Measurements from ENCODE around the gene CFAP107. TPM values are rescaled to one million over a fixed set of nuclear protein-coding genes. Genes with fewer than 3 reads are reported as not detected.

The CFAP107 gene
- total and polyA plus RNA-seq, 2 of the 13 experiments (the other 11 are each of a cell fraction or from before 2014, with no cell fraction given), result not detected

DNA sequence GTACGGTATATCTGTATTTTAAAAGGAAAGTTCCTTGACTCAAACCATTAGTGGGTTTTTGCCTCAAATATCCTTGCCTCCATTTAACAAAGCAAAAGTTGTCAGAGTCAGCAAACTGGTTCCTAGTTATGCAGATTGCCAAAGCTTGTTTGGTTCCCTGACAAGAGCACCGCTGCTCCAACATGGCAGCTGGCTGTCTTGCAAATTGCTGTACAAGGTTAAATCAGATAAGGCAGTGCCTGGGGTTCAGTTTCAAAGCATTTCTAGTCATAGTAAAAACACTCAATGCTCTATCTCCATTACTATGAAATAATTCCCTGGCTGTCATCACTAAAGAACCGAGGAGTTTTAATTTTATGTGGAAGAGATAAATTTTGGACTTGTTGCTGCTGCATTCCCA, 11.3 kb upstream of the CFAP107 start:
- TF ChIP-seq, protein P1, sequence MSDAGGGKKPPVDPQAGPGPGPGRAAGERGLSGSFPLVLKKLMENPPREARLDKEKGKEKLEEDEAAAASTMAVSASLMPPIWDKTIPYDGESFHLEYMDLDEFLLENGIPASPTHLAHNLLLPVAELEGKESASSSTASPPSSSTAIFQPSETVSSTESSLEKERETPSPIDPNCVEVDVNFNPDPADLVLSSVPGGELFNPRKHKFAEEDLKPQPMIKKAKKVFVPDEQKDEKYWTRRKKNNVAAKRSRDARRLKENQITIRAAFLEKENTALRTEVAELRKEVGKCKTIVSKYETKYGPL (CRISPR knock-in tag; IDR thresholded peaks at IDR 0.05), result no peak
- no TSS peak for BruUV-seq (replicated peaks)
- no peak overlapping the region for H2AFZ ChIP-seq (ENCODE audit: low read length)
- H3K27ac ChIP-seq (ENCODE audit: extremely low read length, insufficient read depth, low read length), result no peak overlapping the region
- CTCF ChIA-PET (ENCODE audit: low intra/inter-chr PET ratio, low total read pairs), result no interaction called here
- intact Hi-C loops (cut with micrococcal nuclease; ENCODE audit: unreplicated experiment) (no loop called here), in situ Hi-C loops (cut with HindIII; ENCODE audit: extremely low pct_ligation_motif_present, low pct_unique_long_range_greater_than_20kb) (no loop called here)
- H3K4me2 ChIP-seq (ENCODE audit: low read depth, low read length), result no peak overlapping the region
- H3K27me3 ChIP-seq (ENCODE audit: control insufficient read depth in 1 of 2, insufficient read depth in 2 of 2, low read length in 2 of 2), result no peaks in the 10 kb centered on the region
- no peaks in the 10 kb centered on the region for H3K9me3 ChIP-seq (ENCODE audit: low read length)
- ATAC-seq (no peak), DNase-seq (ENCODE audit: low spot score) (no peak), FAIRE-seq (no peak)
- H3K4me1 ChIP-seq (ENCODE audit: insufficient read depth, low read length), result no peaks in the 10 kb centered on the region
- H3K36me3 ChIP-seq (replicated peaks in 1 of 2; ENCODE audit: control insufficient read depth in 1 of 2, insufficient read depth in 2 of 2, low read length in 2 of 2), result no peaks in the 10 kb centered on the region
- no peak overlapping the region for H3K9ac ChIP-seq (ENCODE audit: insufficient read depth, low read depth, low read length)
- POLR2A ChIA-PET, result no interaction called here
- WGBS (ENCODE audit: low lambda C conversion rate), result 2% methylated on average over 3 of the region's 3 CpGs
- H3K4me3 ChIP-seq (replicated peaks in 1 of 3; ENCODE audit: insufficient read depth in 1 of 3, low read depth in 2 of 3, low read length in 3 of 3), result no peak overlapping the region
- H3K79me2 ChIP-seq (ENCODE audit: insufficient read depth, low read length), result no peaks in the 10 kb centered on the region
- no peaks in the 10 kb centered on the region for H4K20me1 ChIP-seq (ENCODE audit: insufficient read depth, low read length)

DNA sequence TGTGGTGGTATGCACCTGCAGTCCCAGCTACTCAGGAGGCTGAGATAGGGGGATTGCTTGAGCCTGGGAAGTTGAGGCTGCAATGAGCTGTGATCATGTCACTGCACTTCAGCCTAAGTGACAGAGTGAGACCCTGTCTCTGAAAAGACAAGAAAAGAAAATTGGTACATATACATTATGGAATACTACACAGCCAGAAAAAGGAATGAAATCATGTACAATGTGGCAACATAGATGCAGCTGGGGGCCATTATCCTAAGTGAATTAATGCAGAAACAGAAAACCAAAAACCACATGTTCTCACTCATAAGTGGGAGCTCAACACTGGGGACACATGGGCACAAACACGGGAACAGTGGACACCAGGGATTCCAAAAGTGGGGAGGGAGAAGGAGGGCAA, 7.1 kb upstream of the CFAP107 start:
- WGBS (ENCODE audit: low lambda C conversion rate), result 0% methylated on average over 1 of the region's 1 CpG
- Histone ChIP-seq H3K4me2 (ENCODE audit: low read depth, low read length) (no peak overlapping the region), H3K4me3 (replicated peaks in 1 of 3; ENCODE audit: insufficient read depth in 1 of 3, low read depth in 2 of 3, low read length in 3 of 3) (no peak overlapping the region), H3K27me3 (ENCODE audit: control insufficient read depth in 1 of 2, insufficient read depth in 2 of 2, low read length in 2 of 2) (no peaks in the 10 kb centered on the region), H3K27ac (ENCODE audit: extremely low read length, insufficient read depth, low read length) (no peak overlapping the region), H3K79me2 (ENCODE audit: insufficient read depth, low read length) (no peaks in the 10 kb centered on the region), H3K4me1 (ENCODE audit: insufficient read depth, low read length) (no peaks in the 10 kb centered on the region), H3K9me3 (ENCODE audit: low read length) (no peaks in the 10 kb centered on the region), H3K36me3 (replicated peaks in 1 of 2; ENCODE audit: control insufficient read depth in 1 of 2, insufficient read depth in 2 of 2, low read length in 2 of 2) (no peaks in the 10 kb centered on the region), H3K9ac (ENCODE audit: insufficient read depth, low read depth, low read length) (no peak overlapping the region), H2AFZ (ENCODE audit: low read length) (no peak overlapping the region), H4K20me1 (ENCODE audit: insufficient read depth, low read length) (no peaks in the 10 kb centered on the region)
- FAIRE-seq, result no peak
- in situ Hi-C loops (cut with HindIII; ENCODE audit: extremely low pct_ligation_motif_present, low pct_unique_long_range_greater_than_20kb) (no loop called here), intact Hi-C loops (cut with micrococcal nuclease; ENCODE audit: unreplicated experiment) (loop anchor here (2.0 kb wide), 1 partner anchor 70 kb away; no protein-coding TSS in a partner anchor)
- ChIA-PET POLR2A (no interaction called here), CTCF (ENCODE audit: low intra/inter-chr PET ratio, low total read pairs) (no interaction called here)
- no peak for DNase-seq (ENCODE audit: low spot score)
- no peak for ATAC-seq
- no TSS peak for BruUV-seq (replicated peaks)
- TF ChIP-seq ZNF670 (CRISPR knock-in tag; IDR thresholded peaks at IDR 0.05; ENCODE audit: borderline replicate concordance), result no peak
- no peak for TF ChIP-seq PCBP1 (IDR thresholded peaks at IDR 0.05; ENCODE audit: borderline replicate concordance, low read depth, low read length)
- TF ChIP-seq, protein P2, sequence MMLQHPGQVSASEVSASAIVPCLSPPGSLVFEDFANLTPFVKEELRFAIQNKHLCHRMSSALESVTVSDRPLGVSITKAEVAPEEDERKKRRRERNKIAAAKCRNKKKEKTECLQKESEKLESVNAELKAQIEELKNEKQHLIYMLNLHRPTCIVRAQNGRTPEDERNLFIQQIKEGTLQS (CRISPR knock-in tag; IDR thresholded peaks at IDR 0.05), result no peak
- no peak for TF ChIP-seq ZNF253 (CRISPR knock-in tag; IDR thresholded peaks at IDR 0.05; ENCODE audit: borderline replicate concordance)
- TF ChIP-seq, protein P3, sequence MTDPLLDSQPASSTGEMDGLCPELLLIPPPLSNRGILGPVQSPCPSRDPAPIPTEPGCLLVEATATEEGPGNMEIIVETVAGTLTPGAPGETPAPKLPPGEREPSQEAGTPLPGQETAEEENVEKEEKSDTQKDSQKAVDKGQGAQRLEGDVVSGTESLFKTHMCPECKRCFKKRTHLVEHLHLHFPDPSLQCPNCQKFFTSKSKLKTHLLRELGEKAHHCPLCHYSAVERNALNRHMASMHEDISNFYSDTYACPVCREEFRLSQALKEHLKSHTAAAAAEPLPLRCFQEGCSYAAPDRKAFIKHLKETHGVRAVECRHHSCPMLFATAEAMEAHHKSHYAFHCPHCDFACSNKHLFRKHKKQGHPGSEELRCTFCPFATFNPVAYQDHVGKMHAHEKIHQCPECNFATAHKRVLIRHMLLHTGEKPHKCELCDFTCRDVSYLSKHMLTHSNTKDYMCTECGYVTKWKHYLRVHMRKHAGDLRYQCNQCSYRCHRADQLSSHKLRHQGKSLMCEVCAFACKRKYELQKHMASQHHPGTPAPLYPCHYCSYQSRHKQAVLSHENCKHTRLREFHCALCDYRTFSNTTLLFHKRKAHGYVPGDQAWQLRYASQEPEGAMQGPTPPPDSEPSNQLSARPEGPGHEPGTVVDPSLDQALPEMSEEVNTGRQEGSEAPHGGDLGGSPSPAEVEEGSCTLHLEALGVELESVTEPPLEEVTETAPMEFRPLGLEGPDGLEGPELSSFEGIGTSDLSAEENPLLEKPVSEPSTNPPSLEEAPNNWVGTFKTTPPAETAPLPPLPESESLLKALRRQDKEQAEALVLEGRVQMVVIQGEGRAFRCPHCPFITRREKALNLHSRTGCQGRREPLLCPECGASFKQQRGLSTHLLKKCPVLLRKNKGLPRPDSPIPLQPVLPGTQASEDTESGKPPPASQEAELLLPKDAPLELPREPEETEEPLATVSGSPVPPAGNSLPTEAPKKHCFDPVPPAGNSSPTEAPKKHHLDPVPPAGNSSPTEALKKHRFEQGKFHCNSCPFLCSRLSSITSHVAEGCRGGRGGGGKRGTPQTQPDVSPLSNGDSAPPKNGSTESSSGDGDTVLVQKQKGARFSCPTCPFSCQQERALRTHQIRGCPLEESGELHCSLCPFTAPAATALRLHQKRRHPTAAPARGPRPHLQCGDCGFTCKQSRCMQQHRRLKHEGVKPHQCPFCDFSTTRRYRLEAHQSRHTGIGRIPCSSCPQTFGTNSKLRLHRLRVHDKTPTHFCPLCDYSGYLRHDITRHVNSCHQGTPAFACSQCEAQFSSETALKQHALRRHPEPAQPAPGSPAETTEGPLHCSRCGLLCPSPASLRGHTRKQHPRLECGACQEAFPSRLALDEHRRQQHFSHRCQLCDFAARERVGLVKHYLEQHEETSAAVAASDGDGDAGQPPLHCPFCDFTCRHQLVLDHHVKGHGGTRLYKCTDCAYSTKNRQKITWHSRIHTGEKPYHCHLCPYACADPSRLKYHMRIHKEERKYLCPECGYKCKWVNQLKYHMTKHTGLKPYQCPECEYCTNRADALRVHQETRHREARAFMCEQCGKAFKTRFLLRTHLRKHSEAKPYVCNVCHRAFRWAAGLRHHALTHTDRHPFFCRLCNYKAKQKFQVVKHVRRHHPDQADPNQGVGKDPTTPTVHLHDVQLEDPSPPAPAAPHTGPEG (CRISPR knock-in tag; IDR thresholded peaks at IDR 0.05), result no peak
- no peak for TF ChIP-seq FIP1L1 (IDR thresholded peaks at IDR 0.05; ENCODE audit: borderline replicate concordance, insufficient read depth, low read depth, low read length)
